ENCODE measurements around the gene CACNB1. TPM values are rescaled to one million over a fixed set of nuclear protein-coding genes. Genes with fewer than 3 reads are reported as not detected.

The CACNB1 gene
- polyA plus RNA-seq, 1 of the 3 experiments (the other 2 are of a cell fraction): 7.4 TPM

- TF ChIP-seq EP300 (IDR thresholded peaks at IDR 0.05; ENCODE audit: borderline replicate concordance in 1 of 2, low read depth in 1 of 2, low read length in 1 of 2): no peak
- no peak for TF ChIP-seq TCF12 (IDR thresholded peaks at IDR 0.05)
- TF ChIP-seq USF2 (IDR thresholded peaks at IDR 0.05; ENCODE audit: borderline replicate concordance, low read depth, low read length): no peak
- no peak for TF ChIP-seq MAX (IDR thresholded peaks at IDR 0.05; ENCODE audit: low read depth)
Observed at GRCh38 chr17:39192901-39193300, 4.6 kb downstream of the CACNB1 start (continued).

- Histone ChIP-seq H3K9ac (no peak overlapping the region), H3K36me3 (replicated peaks in 1 of 2; ENCODE audit: control insufficient read depth in 1 of 2, insufficient read depth in 2 of 2, low read length in 1 of 2) (peaks cover 16 to 25% of the 10 kb centered on the region in 2 experiments), H3F3A (replicated peaks; ENCODE audit: insufficient read depth) (no peaks in the 10 kb centered on the region), H4K20me1 (ENCODE audit: insufficient read depth) (0 out of 2 replicates have a peak, but pooled peaks cover 4% of the 10 kb centered on the region), H3K27ac (ENCODE audit: low read depth in 2 of 2, low read length in 1 of 2) (no peak overlapping the region), H3K79me2 (ENCODE audit: insufficient read depth) (peaks cover 30% of the 10 kb centered on the region), H3K4me1 (ENCODE audit: control insufficient read depth in 1 of 2, insufficient read depth in 2 of 2, low read depth in 1 of 2, low read length in 1 of 2) (peaks cover 19 to 25% of the 10 kb centered on the region in 2 experiments; a peak in 2 of 4 replicates), H3K27me3 (ENCODE audit: insufficient read depth) (no peaks in the 10 kb centered on the region), H2AFZ (ENCODE audit: low read depth) (no peak overlapping the region), H3K9me2 (no peaks in the 10 kb centered on the region), H3K9me3 (no peaks in the 10 kb centered on the region), H3K4me3 (ENCODE audit: low read depth in 2 of 2, low read length in 1 of 2) (no peak overlapping the region), H3K4me2 (no peak overlapping the region)
- no peak for TF ChIP-seq RCOR1 (IDR thresholded peaks at IDR 0.05; ENCODE audit: low read length)
- TF ChIP-seq SIN3A (IDR thresholded peaks at IDR 0.05; ENCODE audit: borderline replicate concordance, low read depth, low read length): no peak
- TF ChIP-seq SMC3 (IDR thresholded peaks at IDR 0.05; ENCODE audit: low read depth, low read length): no peak
- no peak for TF ChIP-seq FOXM1 (IDR thresholded peaks at IDR 0.05; ENCODE audit: low read depth)
- no peak for TF ChIP-seq CTCF (IDR thresholded peaks at IDR 0.05)
- no peak for TF ChIP-seq TAF1 (IDR thresholded peaks at IDR 0.05; ENCODE audit: borderline replicate concordance, low read depth, low read length)
- no peak for TF ChIP-seq POLR2AphosphoS5 (IDR thresholded peaks at IDR 0.05; ENCODE audit: low read depth, low read length)
- TF ChIP-seq USF1 (IDR thresholded peaks at IDR 0.05; ENCODE audit: borderline replicate concordance, low read depth): no peak
- TF ChIP-seq IRF3 (IDR thresholded peaks at IDR 0.05; ENCODE audit: low read depth, low read length): no peak
- TF ChIP-seq MXI1 (IDR thresholded peaks at IDR 0.05; ENCODE audit: low read depth, low read length): no peak
- no peak for DNase-seq
- POLR2A ChIA-PET: no interaction called here
- CTCF ChIA-PET: interaction anchor here (0.7 to 29.0 kb wide), 4 partner anchors 15 to 49 kb away, joined by 3 to 781 read pairs (median 53); no protein-coding TSS in a partner anchor
- 93% methylated on average over 8 of the region's 9 CpGs for WGBS (ENCODE audit: low lambda C conversion rate)
Observed at GRCh38 chr17:39191750-39192510, 5.5 kb downstream of the CACNB1 start.
